Measurements from ENCODE around the gene KIAA1191. TPM values are rescaled to one million over a fixed set of nuclear protein-coding genes. Genes with fewer than 3 reads are reported as not detected.
"Not testable (repeated sequence)": the region's sequence is repeated elsewhere in the genome, so short reads cannot be mapped to it uniquely, and the experiment has no call there.

Gene KIAA1191, protein sequence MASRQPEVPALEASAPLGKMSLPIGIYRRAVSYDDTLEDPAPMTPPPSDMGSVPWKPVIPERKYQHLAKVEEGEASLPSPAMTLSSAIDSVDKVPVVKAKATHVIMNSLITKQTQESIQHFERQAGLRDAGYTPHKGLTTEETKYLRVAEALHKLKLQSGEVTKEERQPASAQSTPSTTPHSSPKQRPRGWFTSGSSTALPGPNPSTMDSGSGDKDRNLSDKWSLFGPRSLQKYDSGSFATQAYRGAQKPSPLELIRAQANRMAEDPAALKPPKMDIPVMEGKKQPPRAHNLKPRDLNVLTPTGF
- 77.3 and 78.2 TPM in 2 replicates for total RNA-seq (2014; rRNA removed; shearing (Covaris generic))

DNA sequence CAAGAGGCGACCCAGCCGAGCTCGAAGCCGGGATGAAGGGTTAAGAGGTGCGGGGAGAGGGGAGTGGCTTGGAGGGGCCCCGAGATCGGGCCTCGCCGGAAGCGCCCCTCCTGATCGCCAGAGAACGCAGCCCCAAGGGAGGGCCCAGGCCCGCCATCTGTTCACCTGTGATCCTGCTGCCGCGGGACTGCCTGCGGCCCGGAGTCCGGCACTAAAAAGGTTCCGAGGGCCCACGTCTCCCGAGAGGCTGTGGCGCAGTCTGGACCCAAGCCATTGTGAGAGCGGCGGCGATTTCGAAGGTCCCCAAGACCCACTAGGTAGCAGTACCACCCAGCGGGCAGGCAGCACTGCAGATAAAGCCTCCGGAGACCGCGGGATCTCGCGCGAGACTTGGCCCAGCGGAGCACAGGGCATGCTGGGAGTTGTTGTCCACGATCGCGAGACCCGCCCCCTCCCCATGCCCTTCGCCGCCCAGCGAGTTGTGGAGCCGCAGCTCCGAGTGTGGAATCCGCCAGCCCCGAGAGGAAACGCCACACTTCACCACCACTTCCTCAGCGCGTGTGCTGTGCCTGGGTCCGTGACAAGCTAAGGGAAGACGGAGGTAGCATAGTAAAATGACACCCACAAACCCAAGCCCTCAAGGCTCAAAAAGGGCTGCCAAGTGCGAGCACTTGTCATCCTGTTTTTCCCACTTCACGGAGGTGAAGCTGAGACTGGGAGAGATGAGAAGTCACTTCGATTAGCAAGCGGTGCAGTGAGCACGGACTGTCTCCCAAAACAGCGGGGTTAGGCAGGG lies at the start of gene KIAA1191:
Gene KIAA1191 (minus strand): TSS at position 328 of the 796 bp plus-strand sequence. CDS start 2,256 bp downstream, outside the sequence.
- H3K36me3 ChIP-seq (replicated peaks; ENCODE audit: control insufficient read depth, insufficient read depth, low read length): peaks cover 3% of the 10 kb centered on the region
- H3K27me3 ChIP-seq (ENCODE audit: control insufficient read depth, insufficient read depth, low read length): peaks cover 43% of the 10 kb centered on the region
- peak; percentile 92 for DNase-seq
- H3K4me3 ChIP-seq (ENCODE audit: insufficient read depth, low read depth, low read length): peak within 1 kb of the TSS; percentile 95

GRCh38 chr5:176410486-176411180 lies 49.1 kb upstream of the KIAA1191 start:
- Histone ChIP-seq H3K4me3 (ENCODE audit: insufficient read depth, low read depth, low read length) (no peak overlapping the region), H3K27me3 (ENCODE audit: control insufficient read depth, insufficient read depth, low read length) (no peaks in the 10 kb centered on the region), H3K36me3 (replicated peaks; ENCODE audit: control insufficient read depth, insufficient read depth, low read length) (no peaks in the 10 kb centered on the region; the same call in 1 of the 2 replicates)
- peak; percentile 54 for DNase-seq

DNA sequence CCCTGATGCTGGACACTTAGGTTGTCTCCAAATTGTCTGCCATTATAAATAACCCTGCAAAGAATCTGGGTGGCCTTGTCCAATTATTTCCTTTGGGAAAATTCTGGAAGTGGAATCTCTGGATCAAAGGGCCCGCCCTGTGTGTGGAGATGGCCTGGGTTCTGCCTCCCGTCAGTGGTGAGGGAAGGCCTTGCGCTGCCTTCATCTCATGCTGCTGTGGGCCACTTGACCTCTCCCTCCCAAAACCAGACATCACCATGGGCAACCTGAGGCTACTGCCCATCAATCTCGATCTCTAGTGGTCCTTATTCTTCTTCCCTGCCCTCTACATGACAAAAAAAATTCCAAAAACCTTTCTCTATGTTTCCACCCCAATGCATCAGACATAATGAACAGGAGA lies 48.2 kb upstream of the KIAA1191 start:
- DNase-seq: peak; percentile 8
- Histone ChIP-seq H3K4me3 (ENCODE audit: insufficient read depth, low read depth, low read length) (no peak overlapping the region), H3K36me3 (replicated peaks; ENCODE audit: control insufficient read depth, insufficient read depth, low read length) (no peaks in the 10 kb centered on the region; the same call in 1 of the 2 replicates), H3K27me3 (ENCODE audit: control insufficient read depth, insufficient read depth, low read length) (no peaks in the 10 kb centered on the region)

- no peak overlapping the region for H3K4me3 ChIP-seq (ENCODE audit: insufficient read depth, low read depth, low read length)
- H3K27me3 ChIP-seq (ENCODE audit: control insufficient read depth, insufficient read depth, low read length): no peaks in the 10 kb centered on the region
- no peaks in the 10 kb centered on the region; the same call in 1 of the 2 replicates for H3K36me3 ChIP-seq (replicated peaks; ENCODE audit: control insufficient read depth, insufficient read depth, low read length)
- no peak for DNase-seq
Observed at GRCh38 chr5:176408590-176408989, 47.0 kb upstream of the KIAA1191 start.

DNA sequence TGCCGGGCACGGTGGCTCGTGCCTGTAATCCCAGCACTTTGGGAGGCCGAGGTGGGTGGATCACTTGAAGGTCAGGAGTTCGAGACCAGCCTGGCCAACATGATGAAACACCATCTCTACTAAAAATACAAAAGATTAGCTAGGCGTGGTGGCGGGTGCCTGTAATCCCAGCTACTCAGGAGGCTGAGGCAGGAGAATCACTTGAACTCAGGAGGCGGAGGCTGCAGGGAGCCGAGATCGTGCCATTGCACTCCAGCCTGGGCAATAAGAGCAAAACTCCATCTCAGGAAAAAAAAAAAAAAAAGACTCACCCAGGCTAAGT lies 46.6 kb upstream of the KIAA1191 start:
- not testable (repeated sequence) for DNase-seq; H3K4me3 ChIP-seq (ENCODE audit: insufficient read depth, low read depth, low read length); H3K36me3 ChIP-seq (replicated peaks; ENCODE audit: control insufficient read depth, insufficient read depth, low read length); H3K27me3 ChIP-seq (ENCODE audit: control insufficient read depth, insufficient read depth, low read length)

GRCh38 chr5:176407456-176408251 lies 46.1 kb upstream of the KIAA1191 start:
- H3K27me3 ChIP-seq (ENCODE audit: control insufficient read depth, insufficient read depth, low read length): no peaks in the 10 kb centered on the region
- H3K4me3 ChIP-seq (ENCODE audit: insufficient read depth, low read depth, low read length): no peak overlapping the region
- H3K36me3 ChIP-seq (replicated peaks; ENCODE audit: control insufficient read depth, insufficient read depth, low read length): no peaks in the 10 kb centered on the region; the same call in 1 of the 2 replicates
- DNase-seq: peak; percentile 8

DNA sequence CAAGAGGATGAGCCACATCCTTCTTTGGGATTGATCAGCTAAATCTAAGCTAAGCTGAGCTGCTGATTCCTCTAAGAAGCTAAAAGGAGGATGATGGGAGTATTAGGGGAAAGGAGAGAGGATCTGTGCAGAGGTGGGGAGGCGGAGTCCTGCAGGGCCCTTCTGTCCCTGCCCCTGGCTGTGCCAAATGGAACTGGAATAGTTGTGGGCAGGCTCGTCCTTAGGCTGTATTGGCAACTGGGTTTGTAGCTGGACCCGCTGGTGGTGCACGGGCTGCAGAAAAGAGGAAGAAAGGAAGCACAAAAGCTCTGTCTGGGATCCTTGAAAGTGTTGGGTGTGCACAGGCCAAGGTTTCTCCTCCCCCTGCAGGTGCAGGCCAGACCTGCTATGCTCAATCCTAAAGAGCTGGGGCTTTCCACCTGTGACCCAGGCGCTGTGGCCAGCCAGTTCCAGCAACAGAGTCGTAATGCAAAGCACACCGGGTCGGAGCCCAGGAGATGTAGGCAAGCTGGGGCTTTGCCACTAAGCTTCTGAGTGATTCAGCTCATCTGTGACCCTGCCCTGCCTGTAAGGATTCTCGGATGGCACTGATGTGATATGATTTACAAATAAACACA lies 45.0 kb upstream of the KIAA1191 start:
- DNase-seq: peak; percentile 32
- H3K36me3 ChIP-seq (replicated peaks; ENCODE audit: control insufficient read depth, insufficient read depth, low read length): no peaks in the 10 kb centered on the region; the same call in 1 of the 2 replicates
- H3K4me3 ChIP-seq (ENCODE audit: insufficient read depth, low read depth, low read length): no peak overlapping the region
- H3K27me3 ChIP-seq (ENCODE audit: control insufficient read depth, insufficient read depth, low read length): no peaks in the 10 kb centered on the region

- Histone ChIP-seq H3K4me3 (ENCODE audit: insufficient read depth, low read depth, low read length) (no peak overlapping the region), H3K27me3 (ENCODE audit: control insufficient read depth, insufficient read depth, low read length) (no peaks in the 10 kb centered on the region), H3K36me3 (replicated peaks; ENCODE audit: control insufficient read depth, insufficient read depth, low read length) (no peaks in the 10 kb centered on the region; the same call in 1 of the 2 replicates)
- peak; percentile 87 for DNase-seq
Observed at GRCh38 chr5:176405656-176406435, 44.3 kb upstream of the KIAA1191 start.

GRCh38 chr5:176401281-176402205 lies 40.0 kb upstream of the KIAA1191 start:
- H3K27me3 ChIP-seq (ENCODE audit: control insufficient read depth, insufficient read depth, low read length): no peaks in the 10 kb centered on the region
- H3K4me3 ChIP-seq (ENCODE audit: insufficient read depth, low read depth, low read length): no peak overlapping the region
- H3K36me3 ChIP-seq (replicated peaks; ENCODE audit: control insufficient read depth, insufficient read depth, low read length): no peaks in the 10 kb centered on the region
- DNase-seq: no peak

GRCh38 chr5:176400382-176401156 lies 39.0 kb upstream of the KIAA1191 start:
- no peaks in the 10 kb centered on the region for H3K36me3 ChIP-seq (replicated peaks; ENCODE audit: control insufficient read depth, insufficient read depth, low read length)
- no peak overlapping the region for H3K4me3 ChIP-seq (ENCODE audit: insufficient read depth, low read depth, low read length)
- no peaks in the 10 kb centered on the region for H3K27me3 ChIP-seq (ENCODE audit: control insufficient read depth, insufficient read depth, low read length)
- DNase-seq: no peak

GRCh38 chr5:176397736-176398420 lies 36.3 kb upstream of the KIAA1191 start:
- Histone ChIP-seq H3K36me3 (replicated peaks; ENCODE audit: control insufficient read depth, insufficient read depth, low read length) (no peaks in the 10 kb centered on the region), H3K27me3 (ENCODE audit: control insufficient read depth, insufficient read depth, low read length) (no peaks in the 10 kb centered on the region), H3K4me3 (ENCODE audit: insufficient read depth, low read depth, low read length) (no peak overlapping the region)
- DNase-seq: no peak

Measured in H7 (cell line).